Measurements from ENCODE around the gene DUOX2.

Gene DUOX2

GRCh38 chr15:45114076-45114750 lies at the start of gene DUOX2, which contains the start of gene DUOXA2:
Gene DUOX2, minus strand, starts transcription at chr15:45114172. Its CDS starts 761 bp downstream, at chr15:45113411.
Gene DUOXA2, plus strand, starts transcription at chr15:45114326. Its CDS starts 280 bp downstream, at chr15:45114606.
- TF ChIP-seq, protein P1, sequence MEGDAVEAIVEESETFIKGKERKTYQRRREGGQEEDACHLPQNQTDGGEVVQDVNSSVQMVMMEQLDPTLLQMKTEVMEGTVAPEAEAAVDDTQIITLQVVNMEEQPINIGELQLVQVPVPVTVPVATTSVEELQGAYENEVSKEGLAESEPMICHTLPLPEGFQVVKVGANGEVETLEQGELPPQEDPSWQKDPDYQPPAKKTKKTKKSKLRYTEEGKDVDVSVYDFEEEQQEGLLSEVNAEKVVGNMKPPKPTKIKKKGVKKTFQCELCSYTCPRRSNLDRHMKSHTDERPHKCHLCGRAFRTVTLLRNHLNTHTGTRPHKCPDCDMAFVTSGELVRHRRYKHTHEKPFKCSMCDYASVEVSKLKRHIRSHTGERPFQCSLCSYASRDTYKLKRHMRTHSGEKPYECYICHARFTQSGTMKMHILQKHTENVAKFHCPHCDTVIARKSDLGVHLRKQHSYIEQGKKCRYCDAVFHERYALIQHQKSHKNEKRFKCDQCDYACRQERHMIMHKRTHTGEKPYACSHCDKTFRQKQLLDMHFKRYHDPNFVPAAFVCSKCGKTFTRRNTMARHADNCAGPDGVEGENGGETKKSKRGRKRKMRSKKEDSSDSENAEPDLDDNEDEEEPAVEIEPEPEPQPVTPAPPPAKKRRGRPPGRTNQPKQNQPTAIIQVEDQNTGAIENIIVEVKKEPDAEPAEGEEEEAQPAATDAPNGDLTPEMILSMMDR (IDR thresholded peaks at IDR 0.05) = no peak

- TF ChIP-seq, protein P1 (IDR thresholded peaks at IDR 0.05) = no peak
These were observed 49.5 kb upstream of the DUOX2 start for GRCh38 chr15:45163508-45163856.

DNA sequence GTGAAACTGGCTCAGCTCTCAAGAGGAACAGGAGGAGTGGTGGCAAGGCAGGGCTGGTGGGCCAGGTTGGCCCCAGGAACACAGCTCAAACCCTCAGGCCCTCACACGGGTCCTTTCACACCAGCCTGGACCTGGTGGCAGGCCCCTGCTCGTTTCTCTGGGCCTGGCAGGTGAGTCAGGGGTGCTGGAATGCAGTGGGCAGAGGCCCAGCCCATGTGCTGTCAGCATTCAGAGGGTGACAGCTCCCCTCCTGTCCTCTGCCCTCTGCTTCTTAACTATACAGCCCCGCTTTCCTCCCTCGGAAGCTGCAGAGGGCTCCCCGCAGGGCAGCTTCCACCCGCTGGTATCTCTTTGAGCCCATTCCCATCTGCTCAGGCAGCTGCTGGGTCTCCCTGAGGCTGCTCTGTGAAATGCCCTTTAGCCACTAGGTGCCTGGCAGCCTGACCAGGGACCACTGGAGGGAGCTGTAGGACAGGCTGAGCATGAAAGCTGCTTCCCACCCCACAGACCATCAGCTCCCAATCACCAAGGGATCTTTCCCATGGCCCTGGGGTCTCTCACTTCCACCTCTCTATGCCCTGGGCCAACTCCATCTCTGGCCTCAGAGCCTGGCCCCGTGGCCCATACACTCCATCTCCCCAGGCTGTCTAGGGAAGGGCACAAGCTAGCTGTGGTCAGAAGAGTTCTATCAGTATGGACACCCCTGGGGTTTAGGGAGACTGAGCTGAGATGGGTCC lies 49.0 kb upstream of the DUOX2 start:
- TF ChIP-seq, protein P1 (IDR thresholded peaks at IDR 0.05) = peak; percentile 64

GRCh38 chr15:45161666-45162065 lies 47.7 kb upstream of the DUOX2 start:
- TF ChIP-seq, protein P1 (IDR thresholded peaks at IDR 0.05) = no peak

DNA sequence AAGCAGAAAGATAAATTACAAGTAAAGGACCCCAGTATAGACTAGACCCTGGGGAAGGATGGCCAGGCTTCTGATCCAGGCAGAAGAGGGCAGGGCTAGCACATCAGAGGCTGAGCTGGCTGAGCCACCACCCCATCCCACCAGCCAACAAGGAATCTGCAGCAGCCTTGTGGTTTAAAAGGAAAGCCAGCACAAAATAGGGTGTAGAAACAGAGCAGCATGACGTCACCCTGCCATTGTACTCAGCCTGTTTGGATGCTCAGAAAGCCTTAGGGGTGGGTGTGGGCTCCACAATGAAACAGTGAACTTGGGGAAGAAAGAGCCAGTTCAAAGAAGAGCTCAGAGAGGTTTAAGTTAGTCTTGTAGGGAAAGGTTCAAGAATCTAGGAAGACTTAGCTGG lies 44.0 kb upstream of the DUOX2 start:
- TF ChIP-seq, protein P1 (IDR thresholded peaks at IDR 0.05) = no peak

DNA sequence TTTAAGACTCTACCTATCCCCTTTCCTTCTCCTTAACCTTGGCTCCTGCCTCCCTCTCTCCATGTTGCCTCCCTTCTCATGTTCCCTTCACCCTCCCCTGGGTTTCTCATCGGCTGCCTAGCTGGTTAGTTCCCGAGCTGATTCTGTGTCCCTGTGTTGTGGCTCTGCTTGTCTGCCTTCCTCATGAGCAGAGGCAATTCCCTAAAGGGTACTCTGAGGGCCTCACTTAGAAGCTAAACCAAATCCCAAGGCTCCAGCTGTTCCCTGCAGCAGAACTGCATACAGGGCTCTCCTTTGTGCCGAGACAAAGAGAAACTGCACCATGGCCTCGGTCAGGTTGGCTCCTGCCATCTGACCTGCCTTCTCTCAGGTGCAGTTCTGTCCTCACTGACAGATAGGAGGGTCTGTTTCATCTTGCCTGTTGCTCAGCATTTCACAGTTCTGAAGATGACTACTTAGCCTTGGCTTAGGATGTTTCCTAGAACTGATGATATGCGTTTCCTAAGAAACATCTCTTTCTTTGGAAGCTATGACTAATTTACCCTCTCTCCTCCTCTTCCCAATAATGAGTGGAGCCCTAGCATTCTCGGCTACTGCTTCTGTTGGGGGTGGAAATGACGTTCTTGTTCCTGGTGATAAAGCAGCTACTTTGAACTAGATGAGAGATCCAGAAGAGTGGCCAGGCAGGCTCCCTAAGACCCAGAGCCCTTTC lies 42.9 kb upstream of the DUOX2 start:
- TF ChIP-seq, protein P1 (IDR thresholded peaks at IDR 0.05) = no peak

GRCh38 chr15:45155739-45156138 lies 41.8 kb upstream of the DUOX2 start:
- TF ChIP-seq, protein P1 (IDR thresholded peaks at IDR 0.05) = no peak
